ENCODE data around the gene DDX51.
"Not testable (repeated sequence)": the region's sequence is repeated elsewhere in the genome, so short reads cannot be mapped to it uniquely, and the experiment has no call there.

The DDX51 gene

GRCh38 chr12:132138941-132139871 lies 4.9 kb downstream of the DDX51 start:
- DNase-seq, result no peak

- no peak for DNase-seq
Observed at GRCh38 chr12:132137483-132138125, 6.5 kb downstream of the DDX51 start.

GRCh38 chr12:132136226-132136625 lies 7.9 kb downstream of the DDX51 start:
- not testable (repeated sequence) for DNase-seq

- DNase-seq, result not testable (repeated sequence)
Observed at GRCh38 chr12:132134653-132135183, 9.4 kb downstream of the DDX51 start.

GRCh38 chr12:132133952-132134652 lies 10.0 kb downstream of the DDX51 start:
- no peak for DNase-seq

GRCh38 chr12:132132609-132133430 lies 11.3 kb downstream of the DDX51 start:
- no peak for DNase-seq

- DNase-seq, result no peak
Observed at GRCh38 chr12:132131952-132132351, 12.2 kb downstream of the DDX51 start.

- no peak for DNase-seq
Observed at GRCh38 chr12:132131229-132131628, 12.9 kb downstream of the DDX51 start.

GRCh38 chr12:132130690-132131089 lies 13.4 kb downstream of the DDX51 start:
- DNase-seq, result no peak

GRCh38 chr12:132129007-132129406 lies 15.1 kb downstream of the DDX51 start:
- DNase-seq, result no peak

- DNase-seq, result no peak
Observed at GRCh38 chr12:132127041-132127440, 17.1 kb downstream of the DDX51 start.

GRCh38 chr12:132125736-132126135 lies 18.4 kb downstream of the DDX51 start:
- no peak for DNase-seq

- DNase-seq, result no peak
Observed at GRCh38 chr12:132124766-132125425, 19.2 kb downstream of the DDX51 start.

GRCh38 chr12:132123970-132124765 lies 20.0 kb downstream of the DDX51 start:
- no peak for DNase-seq

GRCh38 chr12:132121283-132121682 lies 22.8 kb downstream of the DDX51 start:
- DNase-seq, result no peak

GRCh38 chr12:132118876-132119275 lies 25.2 kb downstream of the DDX51 start:
- DNase-seq, result no peak

GRCh38 chr12:132117558-132117875 lies 26.6 kb downstream of the DDX51 start:
- DNase-seq, result no peak

- DNase-seq, result no peak
Observed at GRCh38 chr12:132116709-132117557, 27.2 kb downstream of the DDX51 start.

GRCh38 chr12:132115500-132115899 lies 28.6 kb downstream of the DDX51 start:
- no peak for DNase-seq

- no peak for DNase-seq
Observed at GRCh38 chr12:132114667-132115066, 29.5 kb downstream of the DDX51 start.
